ENCODE results near the gene POLR2M.

The POLR2M gene

DNA sequence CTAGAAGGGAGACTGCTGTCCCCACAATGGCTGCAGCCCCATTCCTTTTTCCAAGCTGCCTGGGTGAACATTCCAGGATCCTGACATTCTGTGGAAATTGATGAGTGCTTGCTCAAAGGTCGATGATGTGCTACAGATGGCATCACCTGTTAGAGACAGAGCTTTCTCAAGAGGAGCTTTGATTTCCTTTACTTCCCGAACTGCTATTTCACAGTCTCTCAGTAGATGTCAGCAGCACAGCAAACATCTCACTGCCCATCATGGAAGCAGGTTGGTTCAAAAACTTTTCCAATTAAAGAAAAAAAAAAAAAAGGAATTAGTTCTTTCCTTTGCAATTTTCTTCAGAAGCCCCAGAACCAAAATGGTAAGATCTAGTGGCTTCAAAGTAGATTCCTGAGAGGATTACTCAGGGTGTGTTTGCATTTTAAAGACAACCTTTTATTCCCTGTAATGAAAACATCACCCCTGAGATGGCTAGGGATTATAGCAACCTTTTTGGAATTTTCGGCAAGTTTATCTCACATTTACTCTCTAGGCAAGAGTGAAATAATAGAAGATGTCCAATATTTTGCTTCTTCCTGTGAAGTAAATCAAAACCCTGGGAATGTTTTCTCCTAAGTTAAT is 44.8 kb downstream of the POLR2M start:
- peak overlapping the region; percentile 20 to 84 (median 62) for H3K27ac Mint-ChIP-seq
- H3K4me1 Mint-ChIP-seq = peaks cover 35% of the 10 kb centered on the region
- H3K36me3 Mint-ChIP-seq (ENCODE audit: low read depth) = no peaks in the 10 kb centered on the region
- peak; percentile 66 to 76 (median 68) for TF ChIP-seq CTCF (IDR thresholded peaks at IDR 0.05; ENCODE audit: unreplicated experiment in 3 of 3)
- no peaks in the 10 kb centered on the region for H3K9me3 Mint-ChIP-seq
- peaks cover 16% of the 10 kb centered on the region for H3K27me3 Mint-ChIP-seq (ENCODE audit: low read depth)
- H3K4me3 Mint-ChIP-seq = no peak overlapping the region

- no peaks in the 10 kb centered on the region for H3K9me3 Mint-ChIP-seq
- peaks cover 7% of the 10 kb centered on the region for H3K27me3 Mint-ChIP-seq (ENCODE audit: low read depth)
- peak overlapping the region; percentile 69 to 84 (median 80) for H3K27ac Mint-ChIP-seq
- peaks cover 23% of the 10 kb centered on the region for H3K4me1 Mint-ChIP-seq
- H3K36me3 Mint-ChIP-seq (ENCODE audit: low read depth) = no peaks in the 10 kb centered on the region
- H3K4me3 Mint-ChIP-seq = peak overlapping the region; percentile 4 to 34 (median 29)
- peak; percentile 21 to 57 (median 42) for TF ChIP-seq CTCF (IDR thresholded peaks at IDR 0.05; ENCODE audit: unreplicated experiment in 3 of 3)
Observed at GRCh38 chr15:57752436-57752835, 45.9 kb downstream of the POLR2M start.

DNA sequence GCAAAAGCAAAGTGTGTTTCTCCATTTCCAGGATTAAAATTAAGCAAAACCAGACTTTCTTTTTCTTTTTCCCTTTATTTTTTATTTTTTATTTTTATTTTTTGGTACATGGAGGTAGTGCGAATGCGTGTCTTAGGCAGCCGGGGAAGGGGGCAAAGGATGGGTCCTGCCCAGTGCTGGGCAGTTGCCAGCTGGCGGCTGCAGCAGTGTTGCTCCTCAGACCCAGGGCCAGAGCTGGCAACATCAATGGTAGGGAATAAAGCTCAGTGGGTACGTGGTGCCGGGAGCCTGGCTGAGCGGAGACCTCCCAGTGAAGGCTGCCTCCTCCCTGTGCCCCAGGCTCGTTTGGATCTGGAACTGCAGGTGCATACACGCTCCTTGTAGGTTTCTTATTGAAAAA is 46.3 kb downstream of the POLR2M start:
- H3K4me1 Mint-ChIP-seq = peaks cover 19% of the 10 kb centered on the region
- no peak overlapping the region for H3K4me3 Mint-ChIP-seq
- H3K36me3 Mint-ChIP-seq (ENCODE audit: low read depth) = no peaks in the 10 kb centered on the region
- TF ChIP-seq CTCF (IDR thresholded peaks at IDR 0.05; ENCODE audit: unreplicated experiment in 3 of 3) = no peak
- H3K9me3 Mint-ChIP-seq = no peaks in the 10 kb centered on the region
- peak overlapping the region in 1 of 3 experiments; percentile 84 for H3K27ac Mint-ChIP-seq
- peaks cover 7% of the 10 kb centered on the region for H3K27me3 Mint-ChIP-seq (ENCODE audit: low read depth)

GRCh38 chr15:57756466-57756865 is 50.0 kb downstream of the POLR2M start:
- Mint-ChIP-seq H3K4me1 (peaks cover 6% of the 10 kb centered on the region), H3K4me3 (no peak overlapping the region), H3K36me3 (ENCODE audit: low read depth) (no peaks in the 10 kb centered on the region), H3K9me3 (no peaks in the 10 kb centered on the region), H3K27ac (no peak overlapping the region), H3K27me3 (ENCODE audit: low read depth) (no peaks in the 10 kb centered on the region)
- no peak for TF ChIP-seq CTCF (IDR thresholded peaks at IDR 0.05; ENCODE audit: unreplicated experiment in 3 of 3)

DNA sequence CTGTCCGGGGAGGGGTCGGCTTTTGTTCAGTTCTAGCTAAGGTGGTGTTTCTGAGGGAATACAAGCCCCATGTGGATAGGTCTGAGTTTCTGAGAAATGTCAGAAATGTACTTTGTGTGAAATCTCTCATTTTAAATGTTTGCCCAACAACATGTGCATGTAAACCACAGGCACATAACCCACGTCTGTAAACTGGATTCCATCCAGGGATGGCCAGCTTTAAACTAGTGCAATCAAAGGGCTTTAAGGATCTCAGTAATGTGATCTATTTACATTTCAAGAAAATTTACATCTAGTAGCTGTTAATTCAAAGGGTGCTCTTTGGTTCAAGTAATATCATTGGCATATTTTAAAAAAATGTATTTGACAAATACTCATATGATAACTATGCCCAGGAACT is 52.0 kb downstream of the POLR2M start:
- Mint-ChIP-seq H3K4me3 (no peak overlapping the region), H3K4me1 (no peaks in the 10 kb centered on the region), H3K36me3 (ENCODE audit: low read depth) (no peaks in the 10 kb centered on the region), H3K27me3 (ENCODE audit: low read depth) (no peaks in the 10 kb centered on the region), H3K27ac (no peak overlapping the region), H3K9me3 (no peaks in the 10 kb centered on the region)
- TF ChIP-seq CTCF (IDR thresholded peaks at IDR 0.05; ENCODE audit: unreplicated experiment in 3 of 3) = no peak

DNA sequence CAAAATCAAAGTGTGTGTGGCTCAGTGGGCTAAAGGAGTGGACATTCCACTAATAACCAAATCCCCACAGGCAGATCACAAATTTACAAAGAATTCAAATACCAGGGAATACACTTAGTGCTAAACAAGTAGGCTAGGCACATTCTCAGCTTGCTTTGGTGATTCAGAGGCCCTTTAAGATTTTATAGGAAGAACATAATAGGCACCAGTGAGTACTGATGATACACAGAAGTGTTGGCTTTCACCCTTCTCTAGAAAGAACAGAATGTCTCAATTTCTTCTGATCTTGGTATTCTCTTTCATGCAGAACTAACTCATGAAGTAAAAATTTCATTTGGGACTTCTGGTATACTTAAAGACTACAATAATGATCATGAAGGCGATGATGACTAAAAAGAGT is 55.0 kb downstream of the POLR2M start:
- Mint-ChIP-seq H3K4me3 (no peak overlapping the region), H3K36me3 (ENCODE audit: low read depth) (no peaks in the 10 kb centered on the region), H3K4me1 (no peaks in the 10 kb centered on the region), H3K9me3 (no peaks in the 10 kb centered on the region), H3K27ac (no peak overlapping the region), H3K27me3 (ENCODE audit: low read depth) (no peaks in the 10 kb centered on the region)
- no peak for TF ChIP-seq CTCF (IDR thresholded peaks at IDR 0.05; ENCODE audit: unreplicated experiment in 3 of 3)
